HFF-Myc (cell line): ENCODE data around the gene TMEM123.
"Not testable (repeated sequence)": the region's sequence is repeated elsewhere in the genome, so short reads cannot be mapped to it uniquely, and the experiment has no call there.

Source experiments
- DNase-seq: peaks from one replicate; pipeline ENCODE4 v3.0.0-alpha.2; 2011; ENCODE audit warnings: low read depth; ENCODE audit errors: extremely low read depth
- H3K4me3 ChIP-seq: replicated peaks from 2 replicates; pipeline ENCODE4 v1.5.1; 2011; ENCODE audit warnings: low read depth, mild to moderate bottlenecking, control low read depth, low read length
- CTCF ChIP-seq: IDR thresholded peaks from 2 replicates; pipeline ENCODE4 v1.5.1; 2012; ENCODE audit warnings: mild to moderate bottlenecking, low read depth, low read length, control low read depth; ENCODE audit errors: missing control alignments

Gene TMEM123

DNA sequence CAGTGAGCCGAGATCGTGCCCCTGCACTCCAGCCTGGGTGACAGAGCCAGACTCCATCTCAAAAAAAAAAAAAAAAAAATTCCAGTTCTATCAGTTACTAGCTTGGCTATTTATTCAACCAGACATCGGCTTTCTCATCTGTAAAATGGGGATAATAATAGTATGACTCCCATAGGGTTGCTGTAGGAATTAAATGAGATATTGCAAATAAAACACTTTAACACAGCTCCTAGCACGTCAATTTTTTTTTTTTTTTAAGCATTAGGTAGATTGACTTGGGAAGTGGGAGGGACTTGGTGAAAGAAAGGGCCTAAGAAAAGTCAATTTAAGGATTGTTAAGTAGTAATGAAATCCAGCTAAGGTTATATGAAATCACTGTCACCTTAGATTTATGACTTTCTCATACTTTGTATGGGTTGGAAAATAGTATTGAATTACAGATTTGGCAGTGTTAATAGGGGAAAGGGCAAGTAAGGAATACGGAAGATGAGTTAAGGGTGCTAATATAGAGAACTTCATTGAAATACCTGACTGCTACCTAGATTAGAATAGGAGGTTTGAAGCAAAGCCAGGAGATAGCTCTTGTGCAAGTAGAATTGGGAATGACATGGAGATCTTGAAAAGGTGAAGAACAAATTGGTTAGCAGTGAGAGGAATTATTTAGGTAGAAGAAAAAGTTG, 76.7 kb downstream of the TMEM123 start:
- TF ChIP-seq CTCF = no peak
- no peak overlapping the region for H3K4me3 ChIP-seq
- no peak for DNase-seq

DNA sequence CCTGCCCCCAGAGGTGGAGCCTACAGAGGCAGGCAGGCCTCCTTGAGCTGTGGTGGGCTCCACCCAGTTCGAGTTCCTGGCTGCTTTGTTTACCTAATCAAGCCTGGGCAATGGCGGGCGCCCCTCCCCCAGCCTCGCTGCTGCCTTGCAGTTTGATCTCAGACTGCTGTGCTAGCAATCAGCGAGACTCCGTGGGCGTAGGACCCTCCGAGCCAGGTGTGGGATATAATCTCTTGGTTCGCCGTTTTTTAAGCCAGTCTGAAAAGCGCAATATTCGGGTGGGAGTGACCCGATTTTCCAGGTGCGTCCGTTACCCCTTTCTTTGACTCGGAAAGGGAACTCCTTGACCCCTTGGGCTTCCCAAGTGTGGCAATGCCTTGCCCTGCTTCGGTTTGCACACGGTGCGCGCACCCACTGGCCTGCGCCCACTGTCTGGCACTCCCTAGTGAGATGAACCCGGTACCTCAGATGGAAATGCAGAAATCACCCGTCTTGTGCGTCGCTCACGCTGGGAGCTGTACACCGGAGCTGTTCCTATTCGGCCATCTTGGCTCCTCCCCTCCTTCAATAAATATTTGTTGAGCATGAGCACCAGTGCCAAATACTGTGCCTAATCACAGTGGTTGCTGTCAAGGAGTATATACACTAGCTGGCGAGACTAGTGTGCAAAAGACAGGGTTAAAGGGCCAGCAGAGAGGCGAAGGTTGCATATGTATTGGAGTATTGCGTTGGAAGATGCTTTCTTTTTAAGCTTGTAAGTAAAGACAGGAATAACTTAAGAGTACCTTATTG, 77.7 kb downstream of the TMEM123 start:
- not testable (repeated sequence) for H3K4me3 ChIP-seq, DNase-seq

GRCh38 chr11:102368472-102368871, 84.1 kb downstream of the TMEM123 start:
- H3K4me3 ChIP-seq = no peak overlapping the region
- DNase-seq = no peak
- TF ChIP-seq CTCF = no peak

- no peak for TF ChIP-seq CTCF
- no peak for DNase-seq
- H3K4me3 ChIP-seq = no peak overlapping the region
These were observed 85.2 kb downstream of the TMEM123 start for GRCh38 chr11:102367364-102367763.

- TF ChIP-seq CTCF = no peak
- no peak for DNase-seq
- H3K4me3 ChIP-seq = no peak overlapping the region
These were observed 87.6 kb downstream of the TMEM123 start for GRCh38 chr11:102364991-102365390.

- no peak for DNase-seq
- TF ChIP-seq CTCF = no peak
- H3K4me3 ChIP-seq = no peak overlapping the region
These were observed 91.2 kb downstream of the TMEM123 start for GRCh38 chr11:102361086-102362031.

GRCh38 chr11:102360681-102361080, 91.9 kb downstream of the TMEM123 start:
- no peak for DNase-seq
- H3K4me3 ChIP-seq = no peak overlapping the region
- TF ChIP-seq CTCF = no peak
